Neural cell (in vitro differentiated cells): ENCODE measurements around the gene IP6K3. TPM values are rescaled to one million over a fixed set of nuclear protein-coding genes. Genes with fewer than 3 reads are reported as not detected.
A peak's percentile ranks its signal among the peaks of the same experiment; 100 is the strongest.

ENCODE experiments used
- H2AFZ ChIP-seq: fragments of 200-600, 300-800 bp; sonication (generic), shearing (Covaris generic); 2 replicates; pipeline ENCODE4 v1.6.0; 2014; ENCODE audit warnings: low read depth, mild to moderate bottlenecking, antibody characterized with exemption, low read length, moderate library complexity
- H3F3A ChIP-seq: fragments of 200-600 bp; shearing (Covaris generic); 2 replicates; pipeline ENCODE4 v1.6.1; 2016; ENCODE audit warnings: mild to moderate bottlenecking, moderate library complexity, mixed read lengths, antibody characterized with exemption, low read length; ENCODE audit not compliant: insufficient read depth, poor library complexity, severe bottlenecking
- H3K27ac ChIP-seq: fragments of 200-600, 300-800 bp; sonication (generic), shearing (Covaris generic); 2 replicates; pipeline ENCODE4 v1.5.1; 2014; ENCODE audit warnings: mild to moderate bottlenecking, low read length, moderate library complexity
- H3K27me3 ChIP-seq: fragments of 300-800, 200-600 bp; sonication (generic), shearing (Covaris generic); 2 replicates; pipeline ENCODE4 v1.6.0; 2014; ENCODE audit warnings: mild to moderate bottlenecking, low read depth, low read length, moderate library complexity; ENCODE audit not compliant: insufficient read depth
- H3K36me3 ChIP-seq: fragments of 300-800, 200-600 bp; sonication (generic), shearing (Covaris generic); 2 replicates; pipeline ENCODE4 v1.5.1; 2014; ENCODE audit warnings: mild to moderate bottlenecking, antibody characterized with exemption, low read length, moderate library complexity; ENCODE audit not compliant: insufficient read depth
- H3K4me2 ChIP-seq: fragments of 300-800, 200-600 bp; sonication (generic), shearing (Covaris generic); 2 replicates; pipeline ENCODE4 v1.6.0; 2014; ENCODE audit warnings: mild to moderate bottlenecking, low read length
- H3K4me3 ChIP-seq: fragments of 300-800, 200-600 bp; sonication (generic), shearing (Covaris generic); 2 replicates; pipeline ENCODE4 v1.5.1; 2014; ENCODE audit warnings: mild to moderate bottlenecking, low read length, moderate library complexity
- H3K79me2 ChIP-seq: fragments of 200-600 bp; shearing (Covaris generic); replicated peaks from 2 replicates; pipeline ENCODE4 v1.6.0; 2014; ENCODE audit warnings: mild to moderate bottlenecking, low read length, moderate library complexity; ENCODE audit not compliant: insufficient read depth
- H3K9ac ChIP-seq: fragments of 300-800, 200-600 bp; sonication (generic), shearing (Covaris generic); 2 replicates; pipeline ENCODE4 v1.6.1; 2016; ENCODE audit warnings: mild to moderate bottlenecking, low read length, mixed read lengths
- H3K9me2 ChIP-seq: fragments of 200-600 bp; shearing (Covaris generic); 2 replicates; pipeline ENCODE4 v1.6.1; 2016; ENCODE audit warnings: mild to moderate bottlenecking, low read length, mixed read lengths; ENCODE audit not compliant: insufficient read depth
- H3K9me3 ChIP-seq: fragments of 200-600, 300-800 bp; sonication (generic), shearing (Covaris generic); 2 replicates; pipeline ENCODE4 v1.6.1; 2016; ENCODE audit warnings: mild to moderate bottlenecking, mixed run types, low read length, moderate library complexity, mixed read lengths
- H4K20me1 ChIP-seq: fragments of 200-600 bp; shearing (Covaris generic); 2 replicates; pipeline ENCODE4 v1.6.1; 2016; ENCODE audit warnings: mild to moderate bottlenecking, mixed run types; ENCODE audit not compliant: insufficient read depth
- CTCF ChIP-seq: fragments of 450-650 bp; IDR thresholded peaks from 2 replicates; pipeline ENCODE4 v1.5.1; 2014; ENCODE audit warnings: antibody characterized with exemption, mild to moderate bottlenecking, moderate library complexity; ENCODE audit not compliant: poor library complexity, severe bottlenecking
- EP300 ChIP-seq: fragments of 450-650 bp; conservative IDR thresholded peaks from 2 replicates; pipeline ENCODE4 v1.6.1; 2014; ENCODE audit warnings: antibody characterized with exemption, mild to moderate bottlenecking, moderate library complexity; ENCODE audit not compliant: poor library complexity, severe bottlenecking
- EZH2 ChIP-seq: fragments of 200-600, 300-800 bp; shearing (Covaris generic), sonication (generic); IDR thresholded peaks from 2 replicates; pipeline ENCODE4 v1.6.1; 2014; ENCODE audit warnings: antibody characterized with exemption, low read length, borderline replicate concordance, mild to moderate bottlenecking; ENCODE audit not compliant: insufficient read depth, poor library complexity, severe bottlenecking
- MXI1 ChIP-seq: fragments of 450-650 bp; conservative IDR thresholded peaks from 2 replicates; pipeline ENCODE4 v1.6.1; 2014; ENCODE audit warnings: antibody characterized with exemption, mild to moderate bottlenecking; ENCODE audit not compliant: poor library complexity, severe bottlenecking
- POLR2AphosphoS5 ChIP-seq: IDR thresholded peaks from 2 replicates; pipeline ENCODE4 v1.6.1; 2012
- RAD21 ChIP-seq: fragments of 450-650 bp; conservative IDR thresholded peaks from 2 replicates; pipeline ENCODE4 v1.6.1; 2014; ENCODE audit warnings: antibody characterized with exemption, mild to moderate bottlenecking, moderate library complexity
- REST ChIP-seq: IDR thresholded peaks from 2 replicates; pipeline ENCODE4 v1.6.1; 2012; ENCODE audit warnings: borderline replicate concordance
- SMC3 ChIP-seq: fragments of 450-650 bp; conservative IDR thresholded peaks from 2 replicates; pipeline ENCODE4 v1.6.1; 2014; ENCODE audit warnings: antibody characterized with exemption, mild to moderate bottlenecking, moderate library complexity; ENCODE audit not compliant: poor library complexity
- TAF1 ChIP-seq: IDR thresholded peaks from 2 replicates; pipeline ENCODE4 v1.6.1; 2012; ENCODE audit warnings: low read depth
- polyA plus RNA-seq: library from polyadenylated mRNA; depleted of rRNA; stranded (reverse); fragments of >200 nt; gene quantifications from 2 replicates; pipeline ENCODE4 v1.2.3, GENCODE V29; 2014

IP6K3 gene
- polyA plus RNA-seq, 1 donor from 2014 or later = not detected

GRCh38 chr6:33711140-33712129 is 35.3 kb downstream of the IP6K3 start, which contains the start of gene UQCC2:
Gene UQCC2 (minus strand): TSS chr6:33711700. CDS start chr6:33711686, 14 bp downstream.
- Histone ChIP-seq H3K36me3 (no peaks in the 10 kb centered on the region), H4K20me1 (no peaks in the 10 kb centered on the region), H3K79me2 (peaks cover 7% of the 10 kb centered on the region), H3K4me2 (peak within 1 kb of the TSS; percentile 67), H3K27ac (peak within 1 kb of the TSS; percentile 93), H3K9ac (peak within 1 kb of the TSS; percentile 92), H3K9me3 (no peaks in the 10 kb centered on the region), H3K4me3 (peak within 1 kb of the TSS; percentile 87), H2AFZ (peak within 1 kb of the TSS; percentile 94), H3K9me2 (no peaks in the 10 kb centered on the region), H3F3A (no peaks in the 10 kb centered on the region), H3K27me3 (no peaks in the 10 kb centered on the region)
- TF ChIP-seq MXI1 (peak; percentile 94), TAF1 (peak; percentile 99), SMC3 (peak; percentile 88), CTCF (peak; percentile 98), EZH2 (no peak), REST (peak; percentile 96), EP300 (peak; percentile 67), POLR2AphosphoS5 (peak; percentile 97), RAD21 (peak; percentile 93)

- H3K4me2 ChIP-seq = peak overlapping the region; percentile 32
- peak overlapping the region; percentile 87 for H3K4me3 ChIP-seq
- H3F3A ChIP-seq = no peaks in the 10 kb centered on the region
- H3K9me2 ChIP-seq = no peaks in the 10 kb centered on the region
- H3K9ac ChIP-seq = peak overlapping the region; percentile 92
- H4K20me1 ChIP-seq = no peaks in the 10 kb centered on the region
- peaks cover 7% of the 10 kb centered on the region for H3K79me2 ChIP-seq
- H3K36me3 ChIP-seq = no peaks in the 10 kb centered on the region
- no peak for TF ChIP-seq SMC3
- H3K27ac ChIP-seq = peak overlapping the region; percentile 93
- peak overlapping the region; percentile 94 for H2AFZ ChIP-seq
- no peaks in the 10 kb centered on the region for H3K9me3 ChIP-seq
- H3K27me3 ChIP-seq = no peaks in the 10 kb centered on the region
Measured at GRCh38 chr6:33710296-33711121, 36.2 kb downstream of the IP6K3 start.
